Common myeloid progenitor, CD34-positive (primary cell): ENCODE measurements around the gene UQCC3.
A peak's percentile ranks its signal among the peaks of the same experiment; 100 is the strongest.

Source experiments
- CTCF ChIA-PET: fragments of 350-600 bp; sonication (Branson Sonifier 250); formaldehyde crosslinking; loops from one replicate; lab custom pipeline; 2021; ENCODE audit warnings: antibody characterized with exemption; lab: Charles Lee
- POLR2A ChIA-PET: fragments of 350-600 bp; sonication (Branson Sonifier 250); formaldehyde crosslinking; loops from one replicate; lab custom pipeline; 2021; ENCODE audit warnings: antibody characterized with exemption; lab: Charles Lee
- DNase-seq, 3 donors: peaks; one replicate each; pipeline versions ENCODE4 v3.0.0 to v3.0.0-alpha.2; 2013
- H3K27ac ChIP-seq, 2 experiments: 1 replicate in 1 of 2; 2 replicates in 1 of 2; pipeline ENCODE4 v1.7.0; 2013; ENCODE audit warnings: inconsistent platforms in 2 of 2, low read length in 2 of 2, mild to moderate bottlenecking in 2 of 2, low read depth in 1 of 2, moderate library complexity in 1 of 2; ENCODE audit not compliant: severe bottlenecking in 2 of 2, insufficient read depth in 1 of 2, poor library complexity in 1 of 2
- H3K27me3 ChIP-seq, 5 experiments: replicated peaks in 2 of 5; 1 replicate in 3 of 5; 2 replicates in 2 of 5; pipeline versions ENCODE4 v1.6.1 to v1.7.0; 2013; ENCODE audit warnings: low read length in 4 of 5, mild to moderate bottlenecking in 2 of 5, moderate library complexity in 2 of 5, inconsistent platforms in 1 of 5; ENCODE audit not compliant: insufficient read depth in 5 of 5, control insufficient read depth in 4 of 5
- H3K36me3 ChIP-seq, 4 experiments: 1 replicate in 2 of 4; 2 replicates in 2 of 4; pipeline versions ENCODE4 v1.6.1 to v1.7.0; 2013; ENCODE audit warnings: low read length in 3 of 4, control low read depth in 1 of 4, mild to moderate bottlenecking in 1 of 4; ENCODE audit not compliant: control insufficient read depth in 4 of 4, insufficient read depth in 4 of 4
- H3K4me1 ChIP-seq, 4 experiments: 1 replicate in 3 of 4; 2 replicates in 1 of 4; pipeline versions ENCODE4 v1.6.1 to v1.7.1; 2013; ENCODE audit warnings: low read length in 3 of 4, mild to moderate bottlenecking in 3 of 4, control low read depth in 1 of 4, inconsistent platforms in 1 of 4, moderate library complexity in 1 of 4; ENCODE audit not compliant: control insufficient read depth in 4 of 4, insufficient read depth in 4 of 4; ENCODE audit errors: control extremely low read depth in 1 of 4
- H3K4me3 ChIP-seq, 7 experiments: 1 replicate in 4 of 7; 2 replicates in 3 of 7; pipeline versions ENCODE4 v1.5.1 to v1.7.0; 2013; ENCODE audit warnings: mild to moderate bottlenecking in 7 of 7, low read length in 6 of 7, moderate library complexity in 6 of 7, inconsistent platforms in 2 of 7, low read depth in 2 of 7, control low read depth in 1 of 7; ENCODE audit not compliant: insufficient read depth in 4 of 7, control insufficient read depth in 1 of 7; ENCODE audit errors: extremely low read depth in 1 of 7
- H3K9me3 ChIP-seq, 5 experiments: 1 replicate in 4 of 5; 2 replicates in 1 of 5; pipeline versions ENCODE4 v1.6.1 to v1.7.1; 2013; ENCODE audit warnings: low read length in 4 of 5, mild to moderate bottlenecking in 2 of 5, inconsistent platforms in 1 of 5, low read depth in 1 of 5, moderate library complexity in 1 of 5; ENCODE audit not compliant: control insufficient read depth in 4 of 5, insufficient read depth in 2 of 5; ENCODE audit errors: control extremely low read depth in 1 of 5
- WGBS: methylation state at CpG from one replicate; pipeline ENCODE4 v1.1.5; 2013; ENCODE audit not compliant: insufficient coverage; 5-methylcytosine and 5-hydroxymethylcytosine counted together

The UQCC3 gene

DNA sequence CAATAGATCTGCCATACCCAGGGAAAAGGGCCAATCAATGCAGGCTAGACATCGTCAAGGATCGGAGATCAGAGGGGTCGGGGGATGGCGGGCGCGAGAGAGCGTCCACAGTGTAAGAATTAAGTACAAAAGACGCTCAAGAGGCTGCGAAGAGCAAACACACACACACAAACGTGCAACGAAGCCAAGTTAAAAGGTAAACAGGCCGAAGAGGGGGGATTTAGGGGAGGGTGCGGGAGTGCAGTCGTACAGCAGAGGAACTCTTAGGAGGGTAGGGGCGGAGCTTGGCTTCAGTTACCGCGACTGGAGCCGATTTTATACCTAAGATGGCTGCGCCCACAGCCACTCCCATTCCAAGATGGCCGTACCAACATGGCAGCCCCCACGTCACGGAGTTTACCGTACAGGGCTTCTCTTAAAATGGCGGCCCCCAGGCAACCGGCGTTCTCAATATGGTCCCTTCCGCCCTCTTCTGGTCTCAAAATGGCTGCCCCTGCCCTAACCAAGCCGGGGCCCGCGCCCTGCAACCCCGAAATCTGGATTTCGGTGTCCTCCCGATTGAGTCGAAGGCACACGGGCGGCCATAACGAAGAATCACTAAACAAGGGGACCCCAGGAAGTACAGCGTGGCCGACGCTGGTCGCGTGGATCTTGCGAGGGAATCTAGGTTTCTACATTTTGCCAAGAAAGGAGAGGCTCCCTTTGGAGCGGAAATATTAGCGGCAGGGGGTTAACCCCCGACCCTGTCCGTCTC lies 38.0 kb downstream of the UQCC3 start:
- peaks cover 9 to 44% (median 24%) of the 10 kb centered on the region in 4 experiments for H3K36me3 ChIP-seq
- under 1% methylated on average over 41 of the region's 47 CpGs for WGBS
- peak overlapping the region; percentile 93 to 97 for H3K27ac ChIP-seq
- DNase-seq, result peak; percentile 99 to 100 (median 100)
- no peaks in the 10 kb centered on the region for H3K27me3 ChIP-seq
- peaks cover 8 to 56% (median 44%) of the 10 kb centered on the region in 4 experiments for H3K4me1 ChIP-seq
- H3K4me3 ChIP-seq, result peak overlapping the region; percentile 61 to 90 (median 82)
- H3K9me3 ChIP-seq, result no peaks in the 10 kb centered on the region
- ChIA-PET CTCF (interaction anchor here (0.6 to 4.1 kb wide), 9 partner anchors 11 to 77 kb away, joined by 3 to 20 read pairs (median 5); no protein-coding TSS in a partner anchor), POLR2A (interaction anchor here (0.9 to 2.5 kb wide), 6 partner anchors 18 to 132 kb away, joined by 3 to 22 read pairs (median 6); partner anchors contain the start of genes HNRNPUL2, LBHD1, STX5 and TTC9C)

DNA sequence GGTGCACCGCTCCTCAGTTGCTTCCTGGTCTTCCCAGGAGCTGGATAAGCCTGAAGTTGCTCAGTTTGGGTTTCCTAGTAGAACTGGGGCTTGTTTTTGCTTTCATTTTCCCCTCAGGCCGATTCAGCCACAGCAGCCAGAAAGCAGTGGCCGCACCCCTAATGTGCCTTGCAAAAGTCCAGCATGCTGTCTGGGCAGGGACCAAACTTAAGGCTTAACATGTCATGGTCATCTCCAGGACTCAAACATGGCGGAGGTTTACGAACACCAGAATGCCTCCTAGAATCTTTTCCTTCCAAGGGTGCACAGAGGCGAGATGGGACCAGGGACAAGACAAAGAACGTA lies 38.5 kb downstream of the UQCC3 start:
- no peak for DNase-seq
- Histone ChIP-seq H3K27ac (peak overlapping the region; percentile 93 to 97), H3K4me3 (peak overlapping the region; percentile 28 to 90 (median 82)), H3K9me3 (no peaks in the 10 kb centered on the region), H3K36me3 (peaks cover 11 to 48% (median 29%) of the 10 kb centered on the region in 4 experiments), H3K4me1 (peaks cover 5 to 50% (median 39%) of the 10 kb centered on the region in 4 experiments), H3K27me3 (no peaks in the 10 kb centered on the region)
- CTCF ChIA-PET, result interaction anchor here (1.2 to 4.1 kb wide), 4 partner anchors 14 to 61 kb away, joined by 3 to 18 read pairs (median 6); no protein-coding TSS in a partner anchor
- POLR2A ChIA-PET, result interaction anchor here (0.9 to 2.5 kb wide), 5 partner anchors 18 to 131 kb away, joined by 3 to 22 read pairs (median 6); partner anchors contain the start of genes HNRNPUL2, LBHD1, STX5 and TTC9C
- WGBS, result 61% methylated on average over 7 of the region's 7 CpGs

DNA sequence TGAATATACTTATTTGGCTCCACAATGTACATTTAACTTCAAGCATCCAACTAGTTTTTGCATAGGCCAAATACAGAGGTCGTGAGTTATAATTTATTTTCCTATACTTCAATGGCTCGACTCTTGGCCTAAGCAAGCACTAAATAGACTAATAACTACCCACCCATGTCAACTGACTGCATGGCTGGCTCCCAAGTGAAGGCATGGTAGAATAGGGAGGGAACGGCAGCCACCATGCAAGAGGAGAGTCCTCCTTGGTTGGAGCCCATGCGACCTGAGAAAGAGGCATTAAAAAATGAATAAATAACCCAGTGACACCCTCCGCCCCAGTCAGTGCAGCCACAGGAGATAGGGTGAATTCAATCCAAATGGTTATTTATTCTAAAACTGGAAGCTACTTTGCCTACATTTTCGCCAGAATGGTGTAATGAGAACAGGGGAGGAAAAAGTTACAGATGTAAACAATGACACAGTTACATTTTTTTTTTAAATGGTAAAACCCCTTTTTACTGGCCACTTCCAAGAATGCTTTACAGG lies 40.9 kb downstream of the UQCC3 start:
- 100% methylated on average over 3 of the region's 6 CpGs for WGBS
- H3K36me3 ChIP-seq, result peaks cover 24 to 70% (median 52%) of the 10 kb centered on the region in 4 experiments
- H3K4me1 ChIP-seq, result peaks cover 2 to 32% (median 23%) of the 10 kb centered on the region in 4 experiments
- no peaks in the 10 kb centered on the region for H3K9me3 ChIP-seq
- CTCF ChIA-PET, result interaction anchor here (0.8 to 2.5 kb wide), 4 partner anchors 12 to 151 kb away, joined by 3 to 8 read pairs (median 3); no protein-coding TSS in a partner anchor
- no peak overlapping the region for H3K4me3 ChIP-seq
- peak overlapping the region in 1 of 2 experiments; percentile 36 for H3K27ac ChIP-seq
- POLR2A ChIA-PET, result interaction anchor here (0.5 kb wide), 1 partner anchor 15 kb away, joined by 3 read pairs; no protein-coding TSS in a partner anchor
- DNase-seq, result no peak
- no peaks in the 10 kb centered on the region for H3K27me3 ChIP-seq

DNA sequence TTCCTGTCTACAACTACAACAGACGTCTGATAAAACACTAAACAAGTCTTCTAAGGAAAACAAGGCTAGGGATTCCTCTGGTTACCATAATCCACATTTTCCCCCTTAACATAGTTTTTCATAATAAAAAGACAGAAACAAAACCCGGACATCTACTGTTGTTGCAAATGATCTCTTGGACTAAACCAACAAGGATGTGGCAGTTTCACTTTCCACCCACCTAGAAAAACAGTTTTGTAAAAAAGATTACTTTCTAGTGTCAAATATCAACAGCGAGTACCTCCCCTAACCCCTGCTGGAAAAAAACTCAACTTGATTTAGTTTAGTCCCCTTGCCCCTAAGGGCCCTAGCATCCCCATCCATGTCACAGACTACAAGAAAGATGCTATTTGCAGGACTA lies 41.4 kb downstream of the UQCC3 start:
- Histone ChIP-seq H3K27me3 (no peaks in the 10 kb centered on the region), H3K36me3 (peaks cover 29 to 74% (median 57%) of the 10 kb centered on the region in 4 experiments), H3K27ac (peak overlapping the region in 1 of 2 experiments; percentile 36), H3K9me3 (no peaks in the 10 kb centered on the region), H3K4me3 (no peak overlapping the region), H3K4me1 (peaks cover 2 to 27% (median 21%) of the 10 kb centered on the region in 4 experiments)
- no peak for DNase-seq
- 90% methylated on average over 3 of the region's 3 CpGs for WGBS
- POLR2A ChIA-PET, result interaction anchor here (0.5 kb wide), 1 partner anchor 15 kb away, joined by 3 read pairs; no protein-coding TSS in a partner anchor
- CTCF ChIA-PET, result interaction anchor here (0.8 to 2.5 kb wide), 4 partner anchors 11 to 151 kb away, joined by 3 to 8 read pairs (median 3); no protein-coding TSS in a partner anchor

DNA sequence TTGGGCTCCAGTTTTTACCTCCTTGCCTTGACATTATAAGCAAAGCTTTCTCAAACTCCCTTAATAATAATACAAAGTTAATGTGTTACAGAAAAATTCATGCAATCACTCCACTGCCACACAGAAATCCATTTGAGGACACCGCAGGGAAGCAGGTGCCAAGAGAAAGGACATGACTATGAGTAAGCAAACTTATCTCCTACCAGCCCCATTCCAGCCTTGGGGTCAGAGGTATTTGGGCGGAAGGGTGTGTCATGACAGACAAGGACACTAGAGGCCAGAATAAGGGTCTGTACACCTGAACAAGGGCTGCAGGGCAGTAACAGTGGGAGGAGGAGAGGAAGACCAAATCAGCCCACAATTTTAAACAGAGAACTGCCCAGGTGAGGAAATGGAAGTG lies 41.9 kb downstream of the UQCC3 start:
- ChIA-PET CTCF (interaction anchor here (0.8 to 2.5 kb wide), 3 partner anchors 11 to 150 kb away, joined by 3 to 8 read pairs (median 3); no protein-coding TSS in a partner anchor), POLR2A (interaction anchor here (0.5 kb wide), 1 partner anchor 14 kb away, joined by 3 read pairs; no protein-coding TSS in a partner anchor)
- H3K4me1 ChIP-seq, result peaks cover 2 to 22% (median 17%) of the 10 kb centered on the region in 4 experiments
- peak overlapping the region in 1 of 2 experiments; percentile 36 for H3K27ac ChIP-seq
- no peaks in the 10 kb centered on the region for H3K27me3 ChIP-seq
- no peak for DNase-seq
- H3K9me3 ChIP-seq, result no peaks in the 10 kb centered on the region
- H3K4me3 ChIP-seq, result no peak overlapping the region
- whole genome bisulfite sequencing, result 100% methylated on average over 2 of the region's 2 CpGs
- peaks cover 29 to 79% (median 62%) of the 10 kb centered on the region in 4 experiments for H3K36me3 ChIP-seq

DNA sequence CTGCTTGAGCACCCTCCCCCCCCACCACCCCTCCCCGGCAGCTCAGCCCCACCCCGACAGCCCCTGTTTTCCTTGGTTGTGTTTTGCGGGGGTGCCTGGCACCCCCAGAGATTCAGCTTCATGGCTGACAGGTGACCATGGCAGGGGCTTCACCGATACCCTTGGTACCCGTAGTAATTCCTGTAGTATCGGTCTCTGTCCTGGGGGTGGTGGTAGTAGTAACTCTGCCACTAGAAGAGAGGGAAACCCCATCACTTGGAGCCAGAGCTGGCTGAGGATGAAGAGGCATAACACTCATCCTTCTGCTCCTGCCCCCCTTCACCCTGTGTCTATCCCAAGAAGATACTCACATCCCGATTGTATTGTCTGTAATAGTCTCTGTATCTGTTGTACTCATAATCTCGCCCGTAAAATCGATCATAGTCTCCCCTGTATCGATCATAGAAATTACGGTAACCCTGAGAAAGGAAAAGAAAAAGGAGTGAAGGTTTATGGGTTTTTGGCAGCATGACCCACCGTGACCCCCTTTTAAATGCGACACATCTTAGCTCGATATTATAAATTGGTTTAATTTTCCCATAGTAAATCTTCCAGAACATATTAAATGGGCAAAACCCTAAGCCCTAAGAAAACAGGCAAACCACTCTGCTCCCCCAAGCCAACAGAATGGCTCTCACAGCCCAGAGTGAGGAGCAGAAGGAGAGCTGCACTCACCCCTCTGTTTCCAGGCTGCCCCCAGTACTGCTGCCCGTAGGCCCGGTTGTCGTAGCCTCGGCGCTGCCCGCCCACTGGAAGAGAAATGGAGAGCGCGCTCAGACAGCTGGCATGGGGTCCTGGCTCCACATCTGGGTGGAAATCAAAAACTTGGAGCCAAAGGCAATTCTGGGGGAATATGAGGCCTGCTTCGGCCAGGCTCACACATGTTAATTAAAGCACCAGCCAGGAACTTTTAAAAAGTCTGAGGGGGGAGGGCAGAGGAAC lies 44.0 kb downstream of the UQCC3 start:
- WGBS, result over 99% methylated on average over 16 of the region's 24 CpGs
- CTCF ChIA-PET, result interaction anchor here (0.5 to 1.9 kb wide), 4 partner anchors 9 to 146 kb away, joined by 3 to 6 read pairs (median 4); partner anchors contain the start of gene HNRNPUL2
- Histone ChIP-seq H3K27ac (no peak overlapping the region), H3K27me3 (no peaks in the 10 kb centered on the region), H3K4me3 (no peak overlapping the region), H3K4me1 (peaks cover 0 to 4% (median 2%) of the 10 kb centered on the region in 4 experiments), H3K36me3 (peaks cover 40 to 93% (median 78%) of the 10 kb centered on the region in 4 experiments), H3K9me3 (no peaks in the 10 kb centered on the region)
- POLR2A ChIA-PET, result interaction anchor here (1.2 kb wide), 1 partner anchor 126 kb away, joined by 3 read pairs; no protein-coding TSS in a partner anchor
- DNase-seq, result no peak
